Lung (tissue), 12 donors: ENCODE data around the gene PLEKHA3. TPM values are rescaled to one million over a fixed set of nuclear protein-coding genes. Genes with fewer than 3 reads are reported as not detected.

Experiments used
- ATAC-seq: fragments of 200-7000 bp; cut with Tn5 transposase; one replicate; pipeline ENCODE4 v1.9.1; 2020; ENCODE audit warnings: moderate number of reproducible peaks; ENCODE audit not compliant: insufficient read depth, low FRiP score
- DNase-seq, 3 donors: peaks; one replicate each; pipeline ENCODE4 v3.0.0-alpha.2; 2013 to 2017
- H3K27ac ChIP-seq, 2 donors: one replicate each; pipeline ENCODE4 v1.5.1; 2013; ENCODE audit warnings: mild to moderate bottlenecking in 2 of 2, moderate library complexity in 2 of 2, control low read depth in 1 of 2, inconsistent platforms in 1 of 2, low read depth in 1 of 2, low read length in 1 of 2
- H3K27me3 ChIP-seq, 3 donors: one replicate each; pipeline ENCODE4 v1.5.1; 2013; ENCODE audit warnings: low read length in 2 of 3; ENCODE audit not compliant: control insufficient read depth in 3 of 3, insufficient read depth in 3 of 3
- H3K36me3 ChIP-seq, 4 donors: one replicate each; pipeline ENCODE4 v1.5.1; 2013; ENCODE audit warnings: low read length in 4 of 4, mild to moderate bottlenecking in 1 of 4, moderate library complexity in 1 of 4; ENCODE audit not compliant: control insufficient read depth in 4 of 4, insufficient read depth in 4 of 4
- H3K4me1 ChIP-seq, 5 donors: one replicate each; pipeline ENCODE4 v1.5.1; 2013; ENCODE audit warnings: low read length in 5 of 5, mild to moderate bottlenecking in 2 of 5, moderate library complexity in 1 of 5; ENCODE audit not compliant: control insufficient read depth in 5 of 5, insufficient read depth in 5 of 5
- H3K4me3 ChIP-seq: one replicate; pipeline ENCODE4 v1.5.1; 2013; ENCODE audit warnings: mild to moderate bottlenecking, control low read depth, moderate library complexity
- H3K9ac ChIP-seq, 2 donors: one replicate each; pipeline ENCODE4 v1.5.1; 2013; ENCODE audit warnings: low read length in 2 of 2, control low read depth in 1 of 2; ENCODE audit not compliant: insufficient read depth in 1 of 2
- H3K9me3 ChIP-seq, 4 donors: one replicate each; pipeline ENCODE4 v1.5.1; 2013; ENCODE audit warnings: low read length in 3 of 4, mild to moderate bottlenecking in 1 of 4, moderate library complexity in 1 of 4; ENCODE audit not compliant: control insufficient read depth in 4 of 4, insufficient read depth in 3 of 4
- CTCF ChIP-seq: IDR thresholded peaks from 2 replicates; pipeline ENCODE4 v1.5.1; 2012; ENCODE audit warnings: mild to moderate bottlenecking; ENCODE audit errors: control extremely low read depth, extremely low read depth
- WGBS, 2 donors: extraction: QIAGEN DNeasy Blood & Tissue Kit; methylation state at CpG; one replicate each; pipeline ENCODE4 v1.1.7; 2013; 5-methylcytosine and 5-hydroxymethylcytosine counted together
- polyA plus RNA-seq, 2 donors: library from polyadenylated mRNA; stranded (reverse); fragments of 200-250 nt; gene quantifications; one replicate each; pipeline ENCODE4 v1.2.1, GENCODE V29; 2013
- total RNA-seq, 2 donors: library from RNA; depleted of rRNA in 1 of 2; stranded (reverse); fragments of >200 nt in 1 of 2; gene quantifications; one replicate each; pipeline ENCODE4 v1.2.1, GENCODE V29; 2014 to 2021
- donor health status: control.
- donor health status: control.
- donor health status: Bipolar disorder and iron deficiency.
- donor health status: healthy.
- donor health status: DM: yes; HTN: yes; CAD: no.

The PLEKHA3 gene
- total and polyA plus RNA-seq, 4 donors = 2.8 to 23.7 (median 12.3) TPM

DNA sequence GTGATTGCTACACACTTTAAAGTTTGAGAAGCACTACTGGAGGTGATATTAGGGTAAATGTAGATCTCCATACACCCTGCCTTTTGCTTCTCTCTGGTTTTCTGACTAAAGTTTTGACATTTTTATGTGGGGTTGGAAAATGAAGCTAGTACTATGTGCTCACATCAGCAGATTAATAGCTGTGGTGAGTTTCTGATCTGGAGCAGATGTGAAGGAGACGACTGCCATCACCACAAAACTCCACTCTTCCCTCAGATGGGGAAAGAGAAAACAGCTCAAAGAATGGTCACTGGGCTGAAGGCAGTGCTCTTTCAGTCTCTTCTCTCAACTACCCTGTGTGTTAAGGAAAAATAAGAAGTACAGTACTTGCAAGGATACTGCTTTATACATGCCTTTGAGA is 37.2 kb downstream of the PLEKHA3 start:
- peaks cover 0 to 10% (median 4%) of the 10 kb centered on the region in 4 donors for H3K36me3 ChIP-seq
- DNase-seq (no peak), ATAC-seq (no peak)
- H3K4me1 ChIP-seq = no peaks in the 10 kb centered on the region
- 90 to 98% methylated on average over 1 of the region's 1 CpG for WGBS, 2 donors
- no peak overlapping the region for H3K27ac ChIP-seq
- no peak overlapping the region for H3K9ac ChIP-seq
- H3K27me3 ChIP-seq = no peaks in the 10 kb centered on the region
- H3K9me3 ChIP-seq = no peaks in the 10 kb centered on the region
- TF ChIP-seq CTCF = no peak
- H3K4me3 ChIP-seq = no peak overlapping the region

- Histone ChIP-seq H3K9me3 (no peaks in the 10 kb centered on the region), H3K36me3 (peaks cover 0 to 17% (median 3%) of the 10 kb centered on the region in 4 donors), H3K4me1 (peaks cover 0 to 6% (median 0%) of the 10 kb centered on the region in 5 donors), H3K9ac (no peak overlapping the region), H3K27ac (no peak overlapping the region), H3K4me3 (no peak overlapping the region), H3K27me3 (no peaks in the 10 kb centered on the region)
- TF ChIP-seq CTCF = no peak
- ATAC-seq (no peak), DNase-seq (no peak)
- WGBS, 2 donors = 91 to 93% methylated on average over 11 of the region's 11 CpGs
Measured at GRCh38 chr2:178521304-178522150, 41.3 kb downstream of the PLEKHA3 start.

- peak; percentile 95 for ATAC-seq
- H3K9me3 ChIP-seq = no peaks in the 10 kb centered on the region
- peak overlapping the region; percentile 83 to 95 for H3K9ac ChIP-seq
- DNase-seq = peak; percentile 90 to 94 (median 93)
- no peaks in the 10 kb centered on the region for H3K27me3 ChIP-seq
- H3K27ac ChIP-seq = peak overlapping the region; percentile 46 to 83
- peaks cover 0 to 17% (median 1%) of the 10 kb centered on the region in 4 donors for H3K36me3 ChIP-seq
- H3K4me3 ChIP-seq = peak overlapping the region; percentile 50
- peak; percentile 65 for TF ChIP-seq CTCF
- H3K4me1 ChIP-seq = peaks cover 0 to 6% (median 0%) of the 10 kb centered on the region in 5 donors
- 11 to 14% methylated on average over 25 of the region's 25 CpGs for WGBS, 2 donors
Measured at GRCh38 chr2:178522950-178523595, 42.8 kb downstream of the PLEKHA3 start.
